Kidney (tissue), 14 donors: ENCODE data around the gene CNIH2. TPM values are rescaled to one million over a fixed set of nuclear protein-coding genes. Genes with fewer than 3 reads are reported as not detected.

Experiments used
- DNase-seq, 5 donors: peaks; one replicate each; pipeline ENCODE4 v3.0.0-alpha.2; 2013 to 2020
- FAIRE-seq: peaks from 2 replicates; lab custom pipeline; 2012; peaks lifted over from hg19 to GRCh38; lab: Jason Lieb, UNC
- H3K27ac ChIP-seq, 2 donors: one replicate each; pipeline ENCODE4 v1.7.0; 2013; ENCODE audit warnings: low read depth in 2 of 2, low read length in 2 of 2, inconsistent platforms in 1 of 2
- H3K27me3 ChIP-seq: one replicate; pipeline ENCODE4 v1.7.1; 2013; ENCODE audit warnings: low read length, inconsistent platforms; ENCODE audit not compliant: control insufficient read depth, insufficient read depth
- H3K36me3 ChIP-seq, 3 donors: one replicate each; pipeline versions ENCODE4 v1.7.0 to v1.7.1; 2013; ENCODE audit warnings: low read length in 3 of 3, control low read depth in 1 of 3, inconsistent platforms in 1 of 3; ENCODE audit not compliant: insufficient read depth in 3 of 3, control insufficient read depth in 2 of 3
- H3K4me1 ChIP-seq, 3 donors: one replicate each; pipeline versions ENCODE4 v1.7.0 to v1.7.1; 2013; ENCODE audit warnings: low read length in 3 of 3, inconsistent platforms in 1 of 3, low read depth in 1 of 3; ENCODE audit not compliant: control insufficient read depth in 2 of 3, insufficient read depth in 2 of 3
- H3K4me3 ChIP-seq, 3 donors: one replicate each; pipeline versions ENCODE4 v1.7.0 to v1.8.1; 2013; ENCODE audit warnings: low read length in 3 of 3, control low read depth in 1 of 3, inconsistent platforms in 1 of 3
- H3K9ac ChIP-seq, 3 donors: one replicate each; pipeline versions ENCODE4 v1.7.0 to v1.7.1; 2013; ENCODE audit warnings: low read length in 3 of 3, control low read depth in 1 of 3, inconsistent platforms in 1 of 3
- H3K9me3 ChIP-seq, 3 donors: one replicate each; pipeline versions ENCODE4 v1.7.0 to v1.7.1; 2013; ENCODE audit warnings: low read length in 3 of 3, control low read depth in 1 of 3, inconsistent platforms in 1 of 3; ENCODE audit not compliant: control insufficient read depth in 2 of 3, insufficient read depth in 1 of 3
- CTCF ChIP-seq: IDR thresholded peaks from 3 replicates; pipeline ENCODE4 v1.5.1; 2012; ENCODE audit warnings: mild to moderate bottlenecking, moderate library complexity, borderline replicate concordance; ENCODE audit not compliant: insufficient read depth; ENCODE audit errors: extremely low read depth
- intact Hi-C: fragments of 100-400 bp; cut with DNase I; formaldehyde crosslinking; loops from one replicate; pipeline ENCODE4 v1.11.1; 2022
- polyA plus RNA-seq: library from polyadenylated mRNA; stranded (reverse); fragments of 350-450 nt; fragmentation: Illumina TruSeq; extraction: RNeasy Lipid Tissue Mini Kit (QIAGEN cat#74804); gene quantifications from one replicate; pipeline ENCODE4 v1.2.3, GENCODE V29; 2014; ENCODE audit warnings: low read depth, low replicate concordance; ENCODE audit not compliant: insufficient read depth
- total RNA-seq: library from RNA; stranded (reverse); fragmentation: NEBNext Ultra II Directional; extraction: Animal tissue kit (Norgen Biotek cat#: 25700); gene quantifications from one replicate; pipeline ENCODE4 v1.2.1, GENCODE V29; 2021
- donor health status: control.
- donor health status: control.
- donor health status: control.
- donor health status: control.
- donor health status: control.
- donor health status: DM: yes; HTN: yes; CAD: no.
- donor health status: Normal renal cell carcinoma (clear cell type).

The CNIH2 gene
- total and polyA plus RNA-seq, 2 donors from 2014 or later, result 0.63 TPM; not detected in 1

GRCh38 chr11:66288671-66289547 is 10.9 kb downstream of the CNIH2 start, which contains the start of gene YIF1A:
YIF1A (minus strand) TSS chr11:66289143; CDS start chr11:66288985, 158 bp downstream.
- Histone ChIP-seq H3K27me3 (peaks cover 15% of the 10 kb centered on the region), H3K9me3 (no peaks in the 10 kb centered on the region), H3K4me3 (peak within 1 kb of the TSS; percentile 84 to 95 (median 87)), H3K36me3 (peaks cover 0 to 9% (median 0%) of the 10 kb centered on the region in 3 donors), H3K4me1 (peaks cover 0 to 17% (median 13%) of the 10 kb centered on the region in 3 donors), H3K9ac (peak within 1 kb of the TSS; percentile 68 to 77 (median 71)), H3K27ac (peak within 1 kb of the TSS; percentile 91 to 95)
- DNase-seq (peak; percentile 99 to 100 (median 99)), FAIRE-seq (peak; percentile 99)
- no peak for TF ChIP-seq CTCF
- intact Hi-C loops, result no loop called here

- no peak for FAIRE-seq
- no peaks in the 10 kb centered on the region for H3K9me3 ChIP-seq
- peak overlapping the region; percentile 58 to 71 (median 58) for H3K9ac ChIP-seq
- peak in 4 of 5 donors; percentile 58 to 93 (median 92) for DNase-seq
- H3K36me3 ChIP-seq, result peaks cover 0 to 9% (median 0%) of the 10 kb centered on the region in 3 donors
- no peak for TF ChIP-seq CTCF
- peaks cover 0 to 17% (median 13%) of the 10 kb centered on the region in 3 donors for H3K4me1 ChIP-seq
- peak overlapping the region; percentile 84 to 95 (median 87) for H3K4me3 ChIP-seq
- peaks cover 16% of the 10 kb centered on the region for H3K27me3 ChIP-seq
- intact Hi-C loops, result no loop called here
- peak overlapping the region; percentile 91 to 95 for H3K27ac ChIP-seq
Observed at GRCh38 chr11:66289548-66290329, 11.8 kb downstream of the CNIH2 start.

GRCh38 chr11:66290330-66290621 is 12.3 kb downstream of the CNIH2 start:
- no peak overlapping the region for H3K9ac ChIP-seq
- peaks cover 0 to 17% (median 13%) of the 10 kb centered on the region in 3 donors for H3K4me1 ChIP-seq
- H3K27ac ChIP-seq, result no peak overlapping the region
- H3K4me3 ChIP-seq, result no peak overlapping the region
- DNase-seq (peak in 1 of 5 donors; percentile 74), FAIRE-seq (no peak)
- H3K36me3 ChIP-seq, result peaks cover 0 to 9% (median 0%) of the 10 kb centered on the region in 3 donors
- H3K9me3 ChIP-seq, result no peaks in the 10 kb centered on the region
- no peak for TF ChIP-seq CTCF
- intact Hi-C loops, result no loop called here
- peaks cover 16% of the 10 kb centered on the region for H3K27me3 ChIP-seq
